Keratinocyte (primary cell): ENCODE results near the gene KNOP1.

ENCODE experiments used
- CTCF ChIP-seq, 3 experiments: IDR thresholded peaks in 1 of 3; conservative IDR thresholded peaks in 1 of 3; optimal IDR thresholded peaks in 1 of 3; 2 replicates in 2 of 3; 3 replicates in 1 of 3; pipeline versions ENCODE3 to v1.5.1; 2011; ENCODE audit warnings: low read length in 3 of 3, mild to moderate bottlenecking in 3 of 3, moderate library complexity in 2 of 3, control low read depth in 1 of 3, inconsistent platforms in 1 of 3; ENCODE audit not compliant: insufficient read depth in 2 of 3; ENCODE audit errors: extremely low read depth in 1 of 3
- EZH2 ChIP-seq: IDR thresholded peaks from one replicate; pipeline ENCODE4 v1.6.1; 2012; ENCODE audit warnings: inconsistent platforms, mild to moderate bottlenecking, low read length, moderate library complexity

- TF ChIP-seq CTCF (optimal IDR thresholded peaks at IDR 0.05 in 1 of 3, IDR thresholded peaks at IDR 0.05 in 1 of 3, conservative IDR thresholded peaks at IDR 0.05 in 1 of 3; ENCODE audit: extremely low read depth in 1 of 3, insufficient read depth in 2 of 3, low read length in 3 of 3) (no peak), EZH2 (no peak)
Observed at GRCh38 chr16:19757026-19757425, 39.0 kb upstream of the KNOP1 start.
